Keratinocyte (primary cell): ENCODE data around the gene FZR1. TPM values are rescaled to one million over a fixed set of nuclear protein-coding genes. Genes with fewer than 3 reads are reported as not detected.
A peak's percentile ranks its signal among the peaks of the same experiment; 100 is the strongest.

Source experiments
- DNase-seq: peaks from one replicate; pipeline ENCODE4 v3.0.0-alpha.2; 2011; ENCODE audit warnings: low read depth, missing footprints, low spot score
- FAIRE-seq: peaks from 2 replicates; lab custom pipeline; 2011; peaks lifted over from hg19 to GRCh38; lab: Jason Lieb, UNC
- H2AFZ ChIP-seq: 2 replicates; pipeline ENCODE4 v1.6.0; 2012; ENCODE audit warnings: low read length, control low read depth, inconsistent platforms; ENCODE audit not compliant: control insufficient read depth
- H3K27ac ChIP-seq: 2 replicates; pipeline ENCODE4 v1.5.1; 2011; ENCODE audit warnings: low read length; ENCODE audit not compliant: control insufficient read depth, insufficient read depth
- H3K27me3 ChIP-seq: 3 replicates; pipeline ENCODE4 v1.6.0; 2011; ENCODE audit warnings: low read length; ENCODE audit not compliant: control insufficient read depth, insufficient read depth; ENCODE audit errors: extremely low read depth
- H3K36me3 ChIP-seq, 2 experiments: 2 replicates in 1 of 2; 3 replicates in 1 of 2; pipeline ENCODE4 v1.5.1; 2011; ENCODE audit warnings: low read length in 2 of 2, mild to moderate bottlenecking in 1 of 2; ENCODE audit not compliant: control insufficient read depth in 2 of 2, insufficient read depth in 2 of 2; ENCODE audit errors: extremely low read depth in 1 of 2
- H3K4me1 ChIP-seq: 3 replicates; pipeline ENCODE4 v1.5.1; 2011; ENCODE audit warnings: low read length; ENCODE audit not compliant: control insufficient read depth, insufficient read depth; ENCODE audit errors: extremely low read depth
- H3K4me2 ChIP-seq: 3 replicates; pipeline ENCODE4 v1.6.0; 2011; ENCODE audit warnings: low read depth, low read length; ENCODE audit not compliant: control insufficient read depth, insufficient read depth; ENCODE audit errors: extremely low read depth
- H3K4me3 ChIP-seq, 3 experiments: fragments of 200-600 bp in 1 of 3; sonication (generic) in 1 of 3; 2 replicates in 2 of 3; 3 replicates in 1 of 3; pipeline ENCODE4 v1.5.1; 2011 to 2016; ENCODE audit warnings: low read length in 3 of 3, mild to moderate bottlenecking in 3 of 3, control low read depth in 2 of 3, inconsistent platforms in 1 of 3, low read depth in 1 of 3, mixed read lengths in 1 of 3, mixed run types in 1 of 3, moderate library complexity in 1 of 3; ENCODE audit not compliant: control insufficient read depth in 2 of 3, insufficient read depth in 2 of 3; ENCODE audit errors: extremely low read depth in 1 of 3
- H3K79me2 ChIP-seq: 2 replicates; pipeline ENCODE4 v1.6.0; 2012; ENCODE audit warnings: low read length; ENCODE audit not compliant: control insufficient read depth, insufficient read depth
- H3K9ac ChIP-seq: 3 replicates; pipeline ENCODE4 v1.6.0; 2011; ENCODE audit warnings: low read length; ENCODE audit not compliant: control insufficient read depth, insufficient read depth; ENCODE audit errors: extremely low read depth
- H3K9me1 ChIP-seq: 3 replicates; pipeline ENCODE4 v1.6.0; 2011; ENCODE audit warnings: low read length; ENCODE audit not compliant: control insufficient read depth, insufficient read depth; ENCODE audit errors: extremely low read depth
- H3K9me3 ChIP-seq: 2 replicates; pipeline ENCODE4 v1.5.1; 2012; ENCODE audit warnings: low read depth, low read length; ENCODE audit not compliant: control insufficient read depth
- H4K20me1 ChIP-seq: 3 replicates; pipeline ENCODE4 v1.6.0; 2011; ENCODE audit warnings: low read length; ENCODE audit not compliant: control insufficient read depth, insufficient read depth; ENCODE audit errors: extremely low read depth
- CTCF ChIP-seq, 3 experiments: IDR thresholded peaks in 1 of 3; conservative IDR thresholded peaks in 1 of 3; optimal IDR thresholded peaks in 1 of 3; 2 replicates in 2 of 3; 3 replicates in 1 of 3; pipeline versions ENCODE3 to v1.5.1; 2011; ENCODE audit warnings: low read length in 3 of 3, mild to moderate bottlenecking in 3 of 3, moderate library complexity in 2 of 3, control low read depth in 1 of 3, inconsistent platforms in 1 of 3; ENCODE audit not compliant: insufficient read depth in 2 of 3; ENCODE audit errors: extremely low read depth in 1 of 3
- EZH2 ChIP-seq: IDR thresholded peaks from one replicate; pipeline ENCODE4 v1.6.1; 2012; ENCODE audit warnings: inconsistent platforms, mild to moderate bottlenecking, low read length, moderate library complexity
- dilution Hi-C: fragments of 300-500 bp; cut with MboI; formaldehyde crosslinking; loops from one replicate; pipeline ENCODE4 v1.7.0; 2020; ENCODE audit warnings: low sequenced_read_pairs; ENCODE audit not compliant: extremely low pct_ligation_motif_present
- polyA plus RNA-seq, 5 experiments: library from polyadenylated mRNA; depleted of rRNA in 3 of 5; stranded (reverse) in 3 of 5; stranded (forward) in 1 of 5; unstranded in 1 of 5; fragments of >200 nt; gene quantifications; 1 replicate in 1 of 5; 2 replicates in 3 of 5; 3 replicates in 1 of 5; pipeline versions ENCODE4 v1.2.1 to v1.2.3, GENCODE V29; 2011 to 2012; ENCODE audit warnings: missing spikeins in 2 of 5, low read depth in 1 of 5, low replicate concordance in 1 of 5

FZR1 gene
- polyA plus RNA-seq, 1 donor (not counting 4 experiments of a cell fraction or from before 2014, with no cell fraction given): 23.3 TPM

GRCh38 chr19:3493651-3494050 is 12.5 kb upstream of the FZR1 start:
- no peaks in the 10 kb centered on the region for H3K9me3 ChIP-seq
- DNase-seq (no peak), FAIRE-seq (no peak)
- no peak overlapping the region for H3K4me2 ChIP-seq
- H3K36me3 ChIP-seq: peaks cover 13 to 27% of the 10 kb centered on the region in 2 experiments
- no peaks in the 10 kb centered on the region for H3K4me1 ChIP-seq
- no peak overlapping the region for H2AFZ ChIP-seq
- H4K20me1 ChIP-seq: peaks cover 2% of the 10 kb centered on the region
- dilution Hi-C loops: no loop called here
- no peak overlapping the region for H3K9ac ChIP-seq
- H3K4me3 ChIP-seq: no peak overlapping the region
- peaks cover 15% of the 10 kb centered on the region for H3K79me2 ChIP-seq
- no peak overlapping the region for H3K27ac ChIP-seq
- no peak for TF ChIP-seq EZH2
- H3K9me1 ChIP-seq: peaks cover 2% of the 10 kb centered on the region
- H3K27me3 ChIP-seq: no peaks in the 10 kb centered on the region

GRCh38 chr19:3494051-3494450 is 12.1 kb upstream of the FZR1 start:
- Histone ChIP-seq H3K9me3 (no peaks in the 10 kb centered on the region), H3K4me3 (no peak overlapping the region), H3K9me1 (peaks cover 3% of the 10 kb centered on the region), H3K27ac (no peak overlapping the region), H4K20me1 (peaks cover 2% of the 10 kb centered on the region), H3K9ac (no peak overlapping the region), H3K4me1 (no peaks in the 10 kb centered on the region), H3K79me2 (peaks cover 17% of the 10 kb centered on the region), H3K36me3 (peaks cover 13 to 27% of the 10 kb centered on the region in 2 experiments), H2AFZ (no peak overlapping the region), H3K4me2 (no peak overlapping the region), H3K27me3 (no peaks in the 10 kb centered on the region)
- dilution Hi-C loops: no loop called here
- FAIRE-seq: no peak
- no peak for DNase-seq
- TF ChIP-seq CTCF (optimal IDR thresholded peaks at IDR 0.05 in 1 of 3, IDR thresholded peaks at IDR 0.05 in 1 of 3, conservative IDR thresholded peaks at IDR 0.05 in 1 of 3; ENCODE audit: extremely low read depth in 1 of 3, insufficient read depth in 2 of 3, low read length in 3 of 3) (no peak), EZH2 (no peak)

DNA sequence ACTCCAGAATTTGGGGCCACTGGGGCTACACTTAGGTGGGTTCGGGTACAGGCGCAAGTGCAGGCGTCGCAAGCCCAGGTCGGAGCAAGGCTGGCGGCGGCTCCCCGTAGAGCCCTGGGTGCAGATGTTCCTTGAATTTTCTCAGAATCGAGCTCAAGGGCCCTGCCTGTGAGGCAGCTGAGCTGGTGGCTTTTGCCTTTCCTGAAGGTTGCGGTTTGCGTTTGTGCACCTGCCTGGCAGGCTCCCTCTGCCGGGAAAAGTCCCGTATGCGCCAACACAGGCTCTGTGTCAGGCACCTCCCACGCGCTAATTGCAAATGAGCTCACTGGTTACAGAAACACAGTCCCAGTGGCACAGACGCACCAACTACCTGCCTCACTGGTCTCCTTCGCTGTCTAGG is 11.6 kb upstream of the FZR1 start:
- H3K27me3 ChIP-seq: no peaks in the 10 kb centered on the region
- peaks cover 5% of the 10 kb centered on the region for H3K9me1 ChIP-seq
- peaks cover 21% of the 10 kb centered on the region for H3K79me2 ChIP-seq

More for the DNA sequence above, 11.6 kb upstream of the FZR1 start:
- TF ChIP-seq CTCF (optimal IDR thresholded peaks at IDR 0.05 in 1 of 3, IDR thresholded peaks at IDR 0.05 in 1 of 3, conservative IDR thresholded peaks at IDR 0.05 in 1 of 3; ENCODE audit: extremely low read depth in 1 of 3, insufficient read depth in 2 of 3, low read length in 3 of 3) (peak in 2 of 3 experiments; percentile 3 to 16), EZH2 (no peak)
- FAIRE-seq (no peak), DNase-seq (no peak)
- H4K20me1 ChIP-seq: peaks cover 2% of the 10 kb centered on the region
- H3K9me3 ChIP-seq: no peaks in the 10 kb centered on the region
- H3K4me3 ChIP-seq: no peak overlapping the region
- no peak overlapping the region for H2AFZ ChIP-seq
- no peak overlapping the region for H3K9ac ChIP-seq
- H3K4me2 ChIP-seq: no peak overlapping the region
- peaks cover 13 to 27% of the 10 kb centered on the region in 2 experiments for H3K36me3 ChIP-seq
- peaks cover 5% of the 10 kb centered on the region for H3K4me1 ChIP-seq
- H3K27ac ChIP-seq: no peak overlapping the region
- dilution Hi-C loops: no loop called here
